ENCODE data around the gene STH. TPM values are rescaled to one million over a fixed set of nuclear protein-coding genes. Genes with fewer than 3 reads are reported as not detected.

The STH gene
- total and polyA plus RNA-seq, 2 donors from 2014 or later = not detected

GRCh38 chr17:46038414-46038813 lies 39.4 kb downstream of the STH start:
- no peak for DNase-seq
- Histone ChIP-seq H3K36me3 (ENCODE audit: control insufficient read depth in 2 of 3, insufficient read depth in 3 of 3, low read length in 3 of 3) (peaks cover 13 to 67% (median 48%) of the 10 kb centered on the region in 3 donors), H3K9ac (ENCODE audit: low read length in 3 of 3) (no peak overlapping the region), H3K27me3 (ENCODE audit: control insufficient read depth, insufficient read depth, low read length) (no peaks in the 10 kb centered on the region), H3K4me1 (ENCODE audit: control insufficient read depth in 2 of 3, insufficient read depth in 2 of 3, low read depth in 1 of 3, low read length in 3 of 3) (no peaks in the 10 kb centered on the region), H3K27ac (ENCODE audit: low read depth in 2 of 2, low read length in 2 of 2) (no peak overlapping the region), H3K9me3 (ENCODE audit: control insufficient read depth in 2 of 3, insufficient read depth in 1 of 3, low read length in 3 of 3) (no peaks in the 10 kb centered on the region), H3K4me3 (ENCODE audit: low read length in 3 of 3) (no peak overlapping the region)
- intact Hi-C loops (cut with DNase I) = no loop called here
- FAIRE-seq = no peak
- no peak for TF ChIP-seq CTCF (IDR thresholded peaks at IDR 0.05; ENCODE audit: borderline replicate concordance, extremely low read depth, insufficient read depth)

- Histone ChIP-seq H3K9me3 (ENCODE audit: control insufficient read depth in 2 of 3, insufficient read depth in 1 of 3, low read length in 3 of 3) (no peaks in the 10 kb centered on the region), H3K9ac (ENCODE audit: low read length in 3 of 3) (no peak overlapping the region), H3K27ac (ENCODE audit: low read depth in 2 of 2, low read length in 2 of 2) (no peak overlapping the region), H3K4me3 (ENCODE audit: low read length in 3 of 3) (no peak overlapping the region), H3K36me3 (ENCODE audit: control insufficient read depth in 2 of 3, insufficient read depth in 3 of 3, low read length in 3 of 3) (peaks cover 16 to 62% (median 43%) of the 10 kb centered on the region in 3 donors), H3K4me1 (ENCODE audit: control insufficient read depth in 2 of 3, insufficient read depth in 2 of 3, low read depth in 1 of 3, low read length in 3 of 3) (peaks cover 0 to under 1% (median 0%) of the 10 kb centered on the region in 3 donors), H3K27me3 (ENCODE audit: control insufficient read depth, insufficient read depth, low read length) (no peaks in the 10 kb centered on the region)
- no peak for FAIRE-seq
- intact Hi-C loops (cut with DNase I) = no loop called here
- DNase-seq = no peak
- no peak for TF ChIP-seq CTCF (IDR thresholded peaks at IDR 0.05; ENCODE audit: borderline replicate concordance, extremely low read depth, insufficient read depth)
Observed at GRCh38 chr17:46038937-46039336, 39.9 kb downstream of the STH start.

GRCh38 chr17:46039592-46040186 lies 40.6 kb downstream of the STH start:
- DNase-seq = peak in 1 of 5 donors; percentile 72
- intact Hi-C loops (cut with DNase I) = no loop called here
- Histone ChIP-seq H3K9ac (ENCODE audit: low read length in 3 of 3) (no peak overlapping the region), H3K27me3 (ENCODE audit: control insufficient read depth, insufficient read depth, low read length) (no peaks in the 10 kb centered on the region), H3K4me1 (ENCODE audit: control insufficient read depth in 2 of 3, insufficient read depth in 2 of 3, low read depth in 1 of 3, low read length in 3 of 3) (peaks cover 0 to 4% (median 3%) of the 10 kb centered on the region in 3 donors), H3K27ac (ENCODE audit: low read depth in 2 of 2, low read length in 2 of 2) (no peak overlapping the region), H3K36me3 (ENCODE audit: control insufficient read depth in 2 of 3, insufficient read depth in 3 of 3, low read length in 3 of 3) (peaks cover 16 to 55% (median 41%) of the 10 kb centered on the region in 3 donors), H3K4me3 (ENCODE audit: low read length in 3 of 3) (no peak overlapping the region), H3K9me3 (ENCODE audit: control insufficient read depth in 2 of 3, insufficient read depth in 1 of 3, low read length in 3 of 3) (no peaks in the 10 kb centered on the region)
- TF ChIP-seq CTCF (IDR thresholded peaks at IDR 0.05; ENCODE audit: borderline replicate concordance, extremely low read depth, insufficient read depth) = no peak
- FAIRE-seq = no peak

- intact Hi-C loops (cut with DNase I) = no loop called here
- TF ChIP-seq CTCF (IDR thresholded peaks at IDR 0.05; ENCODE audit: borderline replicate concordance, extremely low read depth, insufficient read depth) = no peak
- peaks cover 13 to 45% (median 31%) of the 10 kb centered on the region in 3 donors for H3K36me3 ChIP-seq (ENCODE audit: control insufficient read depth in 2 of 3, insufficient read depth in 3 of 3, low read length in 3 of 3)
- no peaks in the 10 kb centered on the region for H3K9me3 ChIP-seq (ENCODE audit: control insufficient read depth in 2 of 3, insufficient read depth in 1 of 3, low read length in 3 of 3)
- no peaks in the 10 kb centered on the region for H3K27me3 ChIP-seq (ENCODE audit: control insufficient read depth, insufficient read depth, low read length)
- H3K4me1 ChIP-seq (ENCODE audit: control insufficient read depth in 2 of 3, insufficient read depth in 2 of 3, low read depth in 1 of 3, low read length in 3 of 3) = peaks cover 0 to 4% (median 3%) of the 10 kb centered on the region in 3 donors
- no peak overlapping the region for H3K9ac ChIP-seq (ENCODE audit: low read length in 3 of 3)
- DNase-seq (no peak), FAIRE-seq (no peak)
- H3K4me3 ChIP-seq (ENCODE audit: low read length in 3 of 3) = no peak overlapping the region
- no peak overlapping the region for H3K27ac ChIP-seq (ENCODE audit: low read depth in 2 of 2, low read length in 2 of 2)
Observed at GRCh38 chr17:46042246-46042645, 43.2 kb downstream of the STH start.
